OCI-LY3 (cell line): ENCODE results near the gene LPP.

Source experiments
- CTCF ChIP-seq: fragments of 200-600, 300-600 bp; sonication (generic); IDR thresholded peaks from 2 replicates; pipeline ENCODE4 v1.5.1; 2014; ENCODE audit warnings: antibody characterized with exemption, low read length, low read depth
- EZH2phosphoT487 ChIP-seq: fragments of 200-600 bp; shearing (Covaris generic); IDR thresholded peaks from 2 replicates; pipeline ENCODE4 v1.6.1; 2018; ENCODE audit warnings: antibody characterized with exemption, mixed run types, low read depth

GRCh38 chr3:188256758-188257157 lies 102.8 kb downstream of the LPP start:
- TF ChIP-seq CTCF (no peak), EZH2phosphoT487 (no peak)
